NCI-H446 treated with DMSO at 0.1 percent for 48 hours (cell line): ENCODE results near the gene HOXD1.

ENCODE experiments used
- DNase-seq: peaks from one replicate; lab custom pipeline; 2025; lab: John Stamatoyannopoulos, UW

The HOXD1 gene

GRCh38 chr2:176152350-176153181, 35.9 kb upstream of the HOXD1 start:
- DNase-seq = no peak

GRCh38 chr2:176154576-176155252, 33.8 kb upstream of the HOXD1 start:
- DNase-seq = no peak

- no peak for DNase-seq
Measured at GRCh38 chr2:176155356-176156044, 33.0 kb upstream of the HOXD1 start.

GRCh38 chr2:176156301-176156806, 32.1 kb upstream of the HOXD1 start:
- DNase-seq = no peak

- DNase-seq = peak; percentile 17
Measured at GRCh38 chr2:176156807-176157498, 31.5 kb upstream of the HOXD1 start, which contains the start of gene HOXD3. Gene HOXD3, plus strand, starts transcription at chr2:176157307. Its CDS starts 11,808 bp downstream, at chr2:176169115.

- peak; percentile 22 for DNase-seq
Measured at GRCh38 chr2:176157499-176158185, 30.8 kb upstream of the HOXD1 start.

- no peak for DNase-seq
Measured at GRCh38 chr2:176158186-176158591, 30.3 kb upstream of the HOXD1 start.

- DNase-seq = no peak
Measured at GRCh38 chr2:176158855-176159662, 29.4 kb upstream of the HOXD1 start.

GRCh38 chr2:176159663-176160250, 28.7 kb upstream of the HOXD1 start:
- DNase-seq = no peak

- no peak for DNase-seq
Measured at GRCh38 chr2:176160251-176160985, 28.1 kb upstream of the HOXD1 start.

GRCh38 chr2:176160986-176161824, 27.3 kb upstream of the HOXD1 start:
- no peak for DNase-seq

- no peak for DNase-seq
Measured at GRCh38 chr2:176161825-176162626, 26.4 kb upstream of the HOXD1 start.

- no peak for DNase-seq
Measured at GRCh38 chr2:176162911-176163671, 25.4 kb upstream of the HOXD1 start.

GRCh38 chr2:176163672-176164056, 24.8 kb upstream of the HOXD1 start:
- no peak for DNase-seq

GRCh38 chr2:176164201-176164600, 24.3 kb upstream of the HOXD1 start:
- DNase-seq = no peak

GRCh38 chr2:176164611-176165369, 23.7 kb upstream of the HOXD1 start:
- no peak for DNase-seq
